Glutamatergic neuron (in vitro differentiated cells): ENCODE results near the gene ENG. TPM values are rescaled to one million over a fixed set of nuclear protein-coding genes. Genes with fewer than 3 reads are reported as not detected.
A peak's percentile ranks its signal among the peaks of the same experiment; 100 is the strongest.
"Not testable (repeated sequence)": the region's sequence is repeated elsewhere in the genome, so short reads cannot be mapped to it uniquely, and the experiment has no call there.

Experiments used
- DNase-seq: peaks from one replicate; pipeline ENCODE4 v3.0.0; 2022
- H3K27ac Mint-ChIP-seq: one replicate; pipeline ENCODE4 v1.8.0; 2020; ENCODE audit warnings: mild to moderate bottlenecking, mixed read lengths, inconsistent platforms; ENCODE audit not compliant: unreplicated experiment
- H3K27me3 Mint-ChIP-seq: one replicate; pipeline ENCODE4 v1.8.0; 2020; ENCODE audit warnings: mild to moderate bottlenecking, moderate library complexity, mixed read lengths, inconsistent platforms; ENCODE audit not compliant: unreplicated experiment
- H3K36me3 Mint-ChIP-seq: one replicate; pipeline ENCODE4 v1.8.0; 2020; ENCODE audit warnings: mild to moderate bottlenecking, mixed read lengths, inconsistent platforms; ENCODE audit not compliant: unreplicated experiment
- H3K4me1 Mint-ChIP-seq: one replicate; pipeline ENCODE4 v1.8.0; 2020; ENCODE audit warnings: mild to moderate bottlenecking, low read depth, mixed read lengths, inconsistent platforms; ENCODE audit not compliant: unreplicated experiment
- H3K4me3 Mint-ChIP-seq: one replicate; pipeline ENCODE4 v1.8.0; 2020; ENCODE audit warnings: mild to moderate bottlenecking, mixed read lengths, inconsistent platforms; ENCODE audit not compliant: unreplicated experiment
- H3K9me3 Mint-ChIP-seq: one replicate; pipeline ENCODE4 v1.8.0; 2020; ENCODE audit warnings: mild to moderate bottlenecking, moderate library complexity, mixed read lengths, inconsistent platforms; ENCODE audit not compliant: unreplicated experiment
- CTCF ChIP-seq: fragments of 200-600 bp; sonication (generic); IDR thresholded peaks from one replicate; pipeline ENCODE4 v1.5.0; 2021; ENCODE audit not compliant: partially characterized antibody, unreplicated experiment
- total RNA-seq: library from RNA; stranded (reverse); fragmentation: NEBNext Ultra II Directional; extraction: Animal tissue kit (Norgen Biotek cat#: 25700); gene quantifications from one replicate; pipeline ENCODE4 v1.2.1, GENCODE V29; 2021; ENCODE audit not compliant: unreplicated experiment

ENG gene
- total RNA-seq, 1 donor from 2014 or later = not detected

- DNase-seq = no peak
- H3K4me1 Mint-ChIP-seq = peaks cover 7% of the 10 kb centered on the region
- no peak for TF ChIP-seq CTCF
- peaks cover 4% of the 10 kb centered on the region for H3K27me3 Mint-ChIP-seq
- no peaks in the 10 kb centered on the region for H3K36me3 Mint-ChIP-seq
- peaks cover 10% of the 10 kb centered on the region for H3K9me3 Mint-ChIP-seq
- H3K4me3 Mint-ChIP-seq = no peak overlapping the region
- peak overlapping the region; percentile 62 for H3K27ac Mint-ChIP-seq
Measured at GRCh38 chr9:127783111-127784008, 71.1 kb downstream of the ENG start.

GRCh38 chr9:127781806-127782205 lies 72.7 kb downstream of the ENG start:
- peaks cover 15% of the 10 kb centered on the region for H3K9me3 Mint-ChIP-seq
- H3K36me3 Mint-ChIP-seq = no peaks in the 10 kb centered on the region
- TF ChIP-seq CTCF = no peak
- peaks cover 12% of the 10 kb centered on the region for H3K4me1 Mint-ChIP-seq
- no peak for DNase-seq
- H3K4me3 Mint-ChIP-seq = no peak overlapping the region
- peaks cover 3% of the 10 kb centered on the region for H3K27me3 Mint-ChIP-seq
- H3K27ac Mint-ChIP-seq = no peak overlapping the region

GRCh38 chr9:127780909-127781308 lies 73.5 kb downstream of the ENG start:
- Mint-ChIP-seq H3K4me1 (peaks cover 12% of the 10 kb centered on the region), H3K9me3 (peaks cover 11% of the 10 kb centered on the region)
- not testable (repeated sequence) for DNase-seq, H3K27ac Mint-ChIP-seq, H3K36me3 Mint-ChIP-seq, H3K4me3 Mint-ChIP-seq, H3K27me3 Mint-ChIP-seq

GRCh38 chr9:127780126-127780885 lies 74.2 kb downstream of the ENG start:
- Mint-ChIP-seq H3K4me3 (no peak overlapping the region), H3K4me1 (peaks cover 12% of the 10 kb centered on the region), H3K27me3 (no peaks in the 10 kb centered on the region), H3K9me3 (peaks cover 11% of the 10 kb centered on the region), H3K36me3 (no peaks in the 10 kb centered on the region), H3K27ac (no peak overlapping the region)
- no peak for DNase-seq
- no peak for TF ChIP-seq CTCF

GRCh38 chr9:127779136-127779981 lies 75.1 kb downstream of the ENG start:
- H3K9me3 Mint-ChIP-seq = peaks cover 8% of the 10 kb centered on the region
- no peaks in the 10 kb centered on the region for H3K36me3 Mint-ChIP-seq
- no peak for DNase-seq
- H3K4me3 Mint-ChIP-seq = no peak overlapping the region
- TF ChIP-seq CTCF = no peak
- no peaks in the 10 kb centered on the region for H3K27me3 Mint-ChIP-seq
- peak overlapping the region; percentile 28 for H3K27ac Mint-ChIP-seq
- peaks cover 10% of the 10 kb centered on the region for H3K4me1 Mint-ChIP-seq
